Measurements from ENCODE around the gene TNNC2.

DNA sequence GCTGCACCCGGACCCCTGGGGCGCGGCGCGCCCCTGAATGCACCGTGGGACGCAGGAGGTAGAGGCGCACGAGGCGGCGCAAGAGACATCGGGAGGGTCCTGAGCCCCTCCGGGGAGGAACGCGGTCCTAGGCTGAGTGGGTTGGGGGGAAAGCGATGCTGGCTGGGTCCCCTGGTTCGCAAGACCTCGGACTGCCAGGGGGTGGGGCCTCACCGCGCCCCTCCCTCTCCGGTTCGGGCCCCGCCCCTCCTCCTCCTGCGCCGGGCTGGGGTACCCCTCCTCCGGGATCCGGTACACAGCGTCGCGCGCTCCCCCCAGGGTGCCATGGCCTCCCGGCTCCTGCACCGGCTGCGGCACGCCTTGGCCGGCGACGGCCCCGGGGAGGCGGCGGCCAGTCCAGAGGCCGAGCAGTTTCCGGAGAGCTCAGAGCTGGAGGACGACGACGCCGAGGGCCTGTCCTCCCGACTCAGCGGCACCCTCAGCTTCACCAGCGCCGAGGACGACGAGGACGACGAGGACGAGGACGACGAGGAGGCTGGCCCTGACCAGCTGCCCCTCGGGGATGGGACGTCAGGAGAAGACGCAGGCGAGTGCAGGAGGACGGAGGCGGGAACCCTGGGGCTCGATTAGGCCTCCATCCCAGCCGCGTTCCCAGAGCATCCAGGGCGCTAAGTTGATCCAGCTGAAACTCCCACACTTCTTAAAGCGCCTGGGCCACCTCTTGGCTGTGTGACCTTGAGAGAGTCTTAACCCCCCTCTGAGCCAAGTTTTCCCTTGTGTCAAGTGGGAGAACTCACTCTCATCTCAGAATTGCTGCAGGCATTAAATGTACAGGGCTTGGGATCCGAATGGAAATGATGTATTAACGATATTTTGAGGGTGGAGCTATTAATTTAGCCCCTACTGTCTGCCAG, 7.0 kb upstream of the TNNC2 start:
- TF ChIP-seq, protein P1, sequence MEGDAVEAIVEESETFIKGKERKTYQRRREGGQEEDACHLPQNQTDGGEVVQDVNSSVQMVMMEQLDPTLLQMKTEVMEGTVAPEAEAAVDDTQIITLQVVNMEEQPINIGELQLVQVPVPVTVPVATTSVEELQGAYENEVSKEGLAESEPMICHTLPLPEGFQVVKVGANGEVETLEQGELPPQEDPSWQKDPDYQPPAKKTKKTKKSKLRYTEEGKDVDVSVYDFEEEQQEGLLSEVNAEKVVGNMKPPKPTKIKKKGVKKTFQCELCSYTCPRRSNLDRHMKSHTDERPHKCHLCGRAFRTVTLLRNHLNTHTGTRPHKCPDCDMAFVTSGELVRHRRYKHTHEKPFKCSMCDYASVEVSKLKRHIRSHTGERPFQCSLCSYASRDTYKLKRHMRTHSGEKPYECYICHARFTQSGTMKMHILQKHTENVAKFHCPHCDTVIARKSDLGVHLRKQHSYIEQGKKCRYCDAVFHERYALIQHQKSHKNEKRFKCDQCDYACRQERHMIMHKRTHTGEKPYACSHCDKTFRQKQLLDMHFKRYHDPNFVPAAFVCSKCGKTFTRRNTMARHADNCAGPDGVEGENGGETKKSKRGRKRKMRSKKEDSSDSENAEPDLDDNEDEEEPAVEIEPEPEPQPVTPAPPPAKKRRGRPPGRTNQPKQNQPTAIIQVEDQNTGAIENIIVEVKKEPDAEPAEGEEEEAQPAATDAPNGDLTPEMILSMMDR (conservative IDR thresholded peaks at IDR 0.05; ENCODE audit: low read length), result no peak
- no peak for TF ChIP-seq EZH2phosphoT487 (IDR thresholded peaks at IDR 0.05; ENCODE audit: borderline replicate concordance, low read depth, low read length)

Measured in OCI-LY7 (cell line).